DND-41 (cell line): ENCODE data around the gene TRAPPC14.

ENCODE experiments used
- ATAC-seq: fragments of 200-7000 bp; cut with Tn5 transposase; 3 replicates; pipeline ENCODE4 v1.9.1; 2021; ENCODE audit warnings: low read depth; ENCODE audit not compliant: insufficient read depth
- DNase-seq: peaks from one replicate; pipeline ENCODE4 v3.0.0-alpha.2; 2020
- H2AFZ ChIP-seq: 2 replicates; pipeline ENCODE4 v1.6.0; 2012; ENCODE audit warnings: low read depth, low read length
- H3K27ac ChIP-seq: 2 replicates; pipeline ENCODE4 v1.5.1; 2012; ENCODE audit warnings: low read length, inconsistent platforms
- H3K27me3 ChIP-seq: fragments of 200-600 bp; sonication (generic); 2 replicates; pipeline ENCODE4 v1.6.0; 2012; ENCODE audit warnings: low read length, mild to moderate bottlenecking, inconsistent platforms; ENCODE audit not compliant: insufficient read depth, poor library complexity
- H3K36me3 ChIP-seq: 2 replicates; pipeline ENCODE4 v1.5.1; 2012; ENCODE audit warnings: low read length, inconsistent platforms; ENCODE audit not compliant: insufficient read depth
- H3K4me1 ChIP-seq: 2 replicates; pipeline ENCODE4 v1.5.1; 2012; ENCODE audit warnings: mild to moderate bottlenecking, low read length; ENCODE audit not compliant: insufficient read depth
- H3K4me2 ChIP-seq: 2 replicates; pipeline ENCODE4 v1.6.0; 2012; ENCODE audit warnings: mild to moderate bottlenecking, moderate library complexity, low read length, inconsistent platforms; ENCODE audit not compliant: insufficient read depth
- H3K4me3 ChIP-seq, 2 experiments: fragments of 200-600 bp in 1 of 2; shearing (Covaris generic) in 1 of 2; 2 replicates each; pipeline ENCODE4 v1.5.1; 2012 to 2016; ENCODE audit warnings: inconsistent platforms in 2 of 2, low read length in 2 of 2, mild to moderate bottlenecking in 2 of 2, low read depth in 1 of 2, moderate library complexity in 1 of 2
- H3K79me2 ChIP-seq: 2 replicates; pipeline ENCODE4 v1.6.0; 2012; ENCODE audit warnings: low read length, inconsistent platforms; ENCODE audit not compliant: insufficient read depth
- H3K9ac ChIP-seq: 2 replicates; pipeline ENCODE4 v1.6.0; 2012; ENCODE audit warnings: low read depth, mild to moderate bottlenecking, inconsistent platforms, low read length, moderate library complexity
- H3K9me3 ChIP-seq: 2 replicates; pipeline ENCODE4 v1.5.1; 2012; ENCODE audit warnings: low read length, moderate library complexity, mild to moderate bottlenecking, inconsistent platforms; ENCODE audit not compliant: insufficient read depth, severe bottlenecking
- H4K20me1 ChIP-seq: 2 replicates; pipeline ENCODE4 v1.6.0; 2012; ENCODE audit warnings: low read length; ENCODE audit not compliant: insufficient read depth
- EZH2 ChIP-seq: IDR thresholded peaks from 3 replicates; pipeline ENCODE4 v1.6.1; 2012; ENCODE audit warnings: borderline replicate concordance, low read depth, mild to moderate bottlenecking, moderate library complexity, low read length, inconsistent platforms; ENCODE audit not compliant: severe bottlenecking
- TF ChIP-seq, protein P1 (sequence below): IDR thresholded peaks from 2 replicates; pipeline ENCODE4 v1.5.1; 2012; ENCODE audit warnings: borderline replicate concordance, low read length, moderate library complexity, mild to moderate bottlenecking; ENCODE audit not compliant: poor library complexity, severe bottlenecking; ENCODE audit errors: extremely low read depth

The TRAPPC14 gene

DNA sequence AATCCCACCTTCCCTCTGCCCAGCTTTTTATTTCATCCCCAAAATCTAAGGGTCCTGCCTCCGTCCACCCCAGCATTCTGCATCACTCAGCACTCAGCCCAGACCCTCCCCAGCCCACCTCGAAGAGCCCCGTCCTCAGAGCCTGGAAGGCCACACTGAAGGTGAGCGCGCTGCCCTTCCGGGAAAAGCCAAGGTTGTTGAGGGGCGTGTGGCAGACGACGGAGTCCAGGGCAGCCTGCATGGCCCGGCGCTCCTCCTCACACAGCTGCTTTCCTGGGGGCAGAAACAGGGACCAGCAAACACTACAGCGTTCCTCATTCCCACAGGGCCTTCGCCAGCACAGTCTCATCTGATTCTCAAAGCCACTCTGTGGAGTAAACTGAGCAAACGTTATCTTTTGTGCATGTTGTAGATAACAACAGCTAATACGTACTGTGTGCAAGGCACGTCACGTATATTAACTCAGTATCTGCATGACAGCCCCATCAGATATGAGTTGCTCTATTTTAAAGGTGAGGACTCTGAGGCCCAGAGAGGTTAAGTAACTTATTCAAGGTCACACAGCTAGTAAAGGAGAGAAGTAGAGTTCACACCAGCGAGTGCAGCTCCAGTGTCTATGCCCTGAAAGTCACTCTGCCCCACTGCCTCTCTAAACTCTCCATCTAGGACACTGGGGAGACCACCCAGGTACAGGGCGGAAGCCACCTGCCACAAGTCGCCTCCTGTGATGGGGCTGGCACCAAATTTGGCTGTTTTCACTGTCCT is 2.8 kb downstream of the TRAPPC14 start:
- Histone ChIP-seq H2AFZ (no peak overlapping the region), H3K9me3 (no peaks in the 10 kb centered on the region), H3K36me3 (peaks cover 51% of the 10 kb centered on the region), H3K4me2 (peak overlapping the region; percentile 23; the same call in 1 of the 2 replicates), H3K27me3 (no peaks in the 10 kb centered on the region), H3K27ac (no peak overlapping the region), H3K4me1 (peaks cover 36% of the 10 kb centered on the region), H3K79me2 (peaks cover 43% of the 10 kb centered on the region), H3K4me3 (no peak overlapping the region), H3K9ac (no peak overlapping the region), H4K20me1 (peaks cover 27% of the 10 kb centered on the region)
- DNase-seq: no peak
- ATAC-seq: no peak
- TF ChIP-seq, protein P1, sequence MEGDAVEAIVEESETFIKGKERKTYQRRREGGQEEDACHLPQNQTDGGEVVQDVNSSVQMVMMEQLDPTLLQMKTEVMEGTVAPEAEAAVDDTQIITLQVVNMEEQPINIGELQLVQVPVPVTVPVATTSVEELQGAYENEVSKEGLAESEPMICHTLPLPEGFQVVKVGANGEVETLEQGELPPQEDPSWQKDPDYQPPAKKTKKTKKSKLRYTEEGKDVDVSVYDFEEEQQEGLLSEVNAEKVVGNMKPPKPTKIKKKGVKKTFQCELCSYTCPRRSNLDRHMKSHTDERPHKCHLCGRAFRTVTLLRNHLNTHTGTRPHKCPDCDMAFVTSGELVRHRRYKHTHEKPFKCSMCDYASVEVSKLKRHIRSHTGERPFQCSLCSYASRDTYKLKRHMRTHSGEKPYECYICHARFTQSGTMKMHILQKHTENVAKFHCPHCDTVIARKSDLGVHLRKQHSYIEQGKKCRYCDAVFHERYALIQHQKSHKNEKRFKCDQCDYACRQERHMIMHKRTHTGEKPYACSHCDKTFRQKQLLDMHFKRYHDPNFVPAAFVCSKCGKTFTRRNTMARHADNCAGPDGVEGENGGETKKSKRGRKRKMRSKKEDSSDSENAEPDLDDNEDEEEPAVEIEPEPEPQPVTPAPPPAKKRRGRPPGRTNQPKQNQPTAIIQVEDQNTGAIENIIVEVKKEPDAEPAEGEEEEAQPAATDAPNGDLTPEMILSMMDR: no peak
- TF ChIP-seq EZH2: no peak

DNA sequence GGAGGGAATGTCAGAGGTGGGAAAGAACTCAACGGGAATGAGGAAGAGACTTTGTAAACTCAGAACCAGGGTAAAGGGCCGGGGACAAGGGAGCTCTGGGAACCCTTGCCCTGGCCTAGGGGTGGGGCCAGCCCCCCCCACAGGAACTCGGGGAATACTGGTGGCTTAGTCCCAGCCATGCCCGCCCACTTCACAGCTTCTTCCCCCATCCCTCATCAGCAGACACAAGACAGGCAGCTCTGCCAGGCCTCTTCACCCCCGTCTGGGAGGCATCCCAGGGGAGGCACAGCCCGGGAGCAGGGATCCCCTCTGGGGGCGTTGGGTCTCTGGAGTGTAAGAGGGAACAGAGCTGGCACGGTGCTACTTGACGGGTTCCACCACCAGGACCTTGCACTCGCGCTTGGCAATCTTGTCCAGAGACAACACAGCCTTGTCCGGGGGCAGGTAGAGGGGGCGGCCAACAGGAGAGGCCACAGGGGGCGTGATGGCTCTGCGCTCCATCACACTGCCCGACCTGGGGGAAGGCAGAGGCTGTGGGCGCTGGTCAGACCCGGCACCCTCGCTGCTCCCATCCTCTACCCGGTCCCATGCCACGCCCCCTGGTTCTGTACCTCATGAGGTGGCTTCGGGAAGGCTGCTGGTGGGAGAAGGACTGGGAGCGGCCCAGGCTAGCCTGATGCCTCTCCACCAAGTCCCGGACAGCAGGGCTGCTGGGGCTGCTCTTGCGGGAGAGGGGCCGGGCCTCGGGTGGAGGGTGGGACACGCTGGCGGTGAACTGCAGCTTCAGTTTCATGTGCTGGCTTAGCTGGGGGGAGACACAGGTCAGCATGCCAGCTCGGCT is 3.7 kb downstream of the TRAPPC14 start:
- Histone ChIP-seq H3K79me2 (peaks cover 52% of the 10 kb centered on the region), H3K4me1 (peaks cover 43% of the 10 kb centered on the region), H3K4me2 (no peak overlapping the region), H4K20me1 (peaks cover 27% of the 10 kb centered on the region), H2AFZ (no peak overlapping the region), H3K27me3 (no peaks in the 10 kb centered on the region), H3K9me3 (no peaks in the 10 kb centered on the region), H3K4me3 (no peak overlapping the region), H3K36me3 (peaks cover 51% of the 10 kb centered on the region), H3K27ac (no peak overlapping the region), H3K9ac (no peak overlapping the region)
- no peak for TF ChIP-seq EZH2
- TF ChIP-seq, protein P1: no peak
- DNase-seq: no peak
- no peak for ATAC-seq

DNA sequence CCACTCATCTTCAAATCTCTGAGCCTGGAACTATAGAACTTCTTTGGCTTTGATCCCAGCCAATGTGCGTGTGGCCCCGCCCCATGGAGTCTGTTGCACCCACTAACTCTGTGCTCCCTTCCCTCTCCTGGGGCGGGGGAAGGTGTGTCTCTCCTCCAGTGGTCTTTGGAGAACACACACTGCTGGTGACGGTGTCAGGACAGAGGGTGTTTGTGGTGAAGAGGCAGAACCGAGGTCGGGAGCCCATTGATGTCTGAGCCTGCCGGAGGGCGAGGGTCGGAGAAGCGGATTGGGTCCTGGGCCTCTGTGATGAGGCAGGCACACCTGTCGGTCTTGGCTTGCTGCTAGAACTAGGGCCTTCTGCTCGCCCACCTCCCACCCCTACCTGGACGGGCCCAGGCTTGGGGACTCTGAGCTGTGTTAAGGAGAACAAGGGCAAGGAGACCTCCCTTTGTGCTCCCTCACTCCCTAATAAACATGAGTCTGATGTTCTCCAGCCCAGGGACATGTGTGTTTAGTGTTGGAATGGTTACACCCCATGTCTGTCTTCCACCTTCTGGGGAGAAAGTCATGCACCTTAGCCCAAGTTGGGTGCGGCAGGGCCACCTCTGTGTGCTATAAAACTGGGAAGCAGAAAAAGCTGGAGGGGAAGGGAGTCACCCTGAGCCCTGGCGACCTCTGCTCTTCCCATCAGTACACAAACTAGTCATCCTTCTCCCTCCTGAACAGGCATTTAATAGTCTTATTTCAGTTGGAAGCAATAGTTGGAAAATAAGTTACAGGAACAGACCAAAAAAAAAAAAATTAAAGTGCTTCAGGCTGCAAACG is 4.6 kb downstream of the TRAPPC14 start:
- H3K4me2 ChIP-seq: no peak overlapping the region
- DNase-seq: no peak
- no peak overlapping the region for H3K9ac ChIP-seq

More for the DNA sequence above, 4.6 kb downstream of the TRAPPC14 start:
- TF ChIP-seq, protein P1: no peak
- TF ChIP-seq EZH2: no peak
- H3K4me1 ChIP-seq: peaks cover 47% of the 10 kb centered on the region
- H3K27me3 ChIP-seq: no peaks in the 10 kb centered on the region
- H3K27ac ChIP-seq: no peak overlapping the region
- H3K36me3 ChIP-seq: peaks cover 51% of the 10 kb centered on the region
- H4K20me1 ChIP-seq: peaks cover 27% of the 10 kb centered on the region
- H3K4me3 ChIP-seq: no peak overlapping the region
- no peaks in the 10 kb centered on the region for H3K9me3 ChIP-seq
- no peak overlapping the region for H2AFZ ChIP-seq
- no peak for ATAC-seq
- peaks cover 58% of the 10 kb centered on the region for H3K79me2 ChIP-seq
